Calu3 (cell line): ENCODE results near the gene KITLG. TPM values are rescaled to one million over a fixed set of nuclear protein-coding genes. Genes with fewer than 3 reads are reported as not detected.

Experiments
- BruUV-seq: library from RNA; stranded (reverse); fragments of 400-500 nt; replicated peaks from 2 replicates; lab custom pipeline; 2021; lab: Mats Ljungman, UMichigan
- CTCF ChIA-PET: fragments of 300-600 bp; sonication (Branson Sonifier 250); formaldehyde crosslinking; loops from one replicate; lab custom pipeline; 2022; ENCODE audit warnings: antibody characterized with exemption; lab: Charles Lee
- DNase-seq: peaks from one replicate; pipeline ENCODE4 v3.0.0; 2022
- H3K27ac Mint-ChIP-seq: one replicate; pipeline ENCODE4 v1.8.0; 2022; ENCODE audit warnings: mixed read lengths; ENCODE audit not compliant: unreplicated experiment
- H3K27me3 Mint-ChIP-seq: one replicate; pipeline ENCODE4 v1.8.0; 2022; ENCODE audit warnings: mixed read lengths; ENCODE audit not compliant: unreplicated experiment
- H3K36me3 Mint-ChIP-seq: one replicate; pipeline ENCODE4 v1.8.0; 2022; ENCODE audit warnings: mild to moderate bottlenecking, moderate library complexity, mixed read lengths; ENCODE audit not compliant: insufficient read depth, unreplicated experiment
- H3K4me1 Mint-ChIP-seq: one replicate; pipeline ENCODE4 v1.8.0; 2022; ENCODE audit warnings: mild to moderate bottlenecking, low read depth, mixed read lengths; ENCODE audit not compliant: unreplicated experiment
- H3K4me3 Mint-ChIP-seq: one replicate; pipeline ENCODE4 v1.8.0; 2022; ENCODE audit warnings: mild to moderate bottlenecking, low read depth, moderate library complexity, mixed read lengths; ENCODE audit not compliant: unreplicated experiment
- H3K9me3 Mint-ChIP-seq: one replicate; pipeline ENCODE4 v1.8.0; 2022; ENCODE audit warnings: low read depth, mixed read lengths; ENCODE audit not compliant: unreplicated experiment
- CTCF ChIP-seq: fragments of 200-600 bp; IDR thresholded peaks from one replicate; pipeline ENCODE4 v1.8.0; 2022; ENCODE audit warnings: antibody characterized with exemption; ENCODE audit not compliant: unreplicated experiment
- intact Hi-C: fragments of 100-400 bp; cut with micrococcal nuclease; formaldehyde crosslinking; loops from one replicate; pipeline ENCODE4 v1.10.0; 2022; ENCODE audit not compliant: unreplicated experiment
- total RNA-seq: library from RNA; stranded (reverse); gene quantifications from 2 replicates; pipeline ENCODE4 v1.2.3, GENCODE V29; 2022

The KITLG gene
- total RNA-seq, 1 experiment from 2014 or later: 29.9 TPM

- Mint-ChIP-seq H3K27me3 (no peaks in the 10 kb centered on the region), H3K27ac (no peak overlapping the region), H3K9me3 (peaks cover 7% of the 10 kb centered on the region), H3K4me1 (peaks cover 20% of the 10 kb centered on the region), H3K36me3 (no peaks in the 10 kb centered on the region), H3K4me3 (no peak overlapping the region)
- CTCF ChIA-PET: no interaction called here
- TF ChIP-seq CTCF: no peak
- intact Hi-C loops: no loop called here
- no TSS peak for BruUV-seq
- DNase-seq: no peak
Observed at GRCh38 chr12:88544991-88545980, 35.0 kb downstream of the KITLG start.

GRCh38 chr12:88539893-88540292 lies 40.4 kb downstream of the KITLG start:
- Mint-ChIP-seq H3K4me1 (no peaks in the 10 kb centered on the region), H3K27me3 (no peaks in the 10 kb centered on the region), H3K36me3 (no peaks in the 10 kb centered on the region)

GRCh38 chr12:88538697-88539096 lies 41.6 kb downstream of the KITLG start:
- Mint-ChIP-seq H3K27ac (no peak overlapping the region), H3K36me3 (no peaks in the 10 kb centered on the region), H3K4me1 (no peaks in the 10 kb centered on the region), H3K27me3 (no peaks in the 10 kb centered on the region), H3K9me3 (peaks cover 3% of the 10 kb centered on the region), H3K4me3 (no peak overlapping the region)
- no peak for TF ChIP-seq CTCF
- DNase-seq: no peak
- BruUV-seq: no TSS peak
- intact Hi-C loops: no loop called here
- CTCF ChIA-PET: no interaction called here

More at GRCh38 chr12:88539893-88540292, 40.4 kb downstream of the KITLG start:
- Mint-ChIP-seq H3K4me3 (no peak overlapping the region), H3K27ac (no peak overlapping the region), H3K9me3 (peaks cover 4% of the 10 kb centered on the region)
- CTCF ChIA-PET: interaction anchor here (0.6 kb wide), 1 partner anchor 16 kb away, joined by 4 read pairs; no protein-coding TSS in a partner anchor
- TF ChIP-seq CTCF: no peak
- no TSS peak for BruUV-seq
- intact Hi-C loops: no loop called here
- DNase-seq: no peak

GRCh38 chr12:88538250-88538649 lies 42.0 kb downstream of the KITLG start:
- intact Hi-C loops: no loop called here
- CTCF ChIA-PET: no interaction called here
- Mint-ChIP-seq H3K27ac (no peak overlapping the region), H3K4me3 (no peak overlapping the region), H3K4me1 (no peaks in the 10 kb centered on the region), H3K9me3 (no peaks in the 10 kb centered on the region), H3K36me3 (no peaks in the 10 kb centered on the region), H3K27me3 (no peaks in the 10 kb centered on the region)
- DNase-seq: no peak
- BruUV-seq: no TSS peak
- TF ChIP-seq CTCF: no peak
